Activated CD4-positive, alpha-beta T cell treated with anti-CD3 and anti-CD28 coated beads for 24 hours (primary cell): ENCODE measurements around the gene DMC1.

ENCODE experiments used
- DNase-seq, 2 donors: peaks; one replicate each; pipeline ENCODE4 v3.0.0-alpha.2; 2020; ENCODE audit warnings: low read depth in 2 of 2

The DMC1 gene

DNA sequence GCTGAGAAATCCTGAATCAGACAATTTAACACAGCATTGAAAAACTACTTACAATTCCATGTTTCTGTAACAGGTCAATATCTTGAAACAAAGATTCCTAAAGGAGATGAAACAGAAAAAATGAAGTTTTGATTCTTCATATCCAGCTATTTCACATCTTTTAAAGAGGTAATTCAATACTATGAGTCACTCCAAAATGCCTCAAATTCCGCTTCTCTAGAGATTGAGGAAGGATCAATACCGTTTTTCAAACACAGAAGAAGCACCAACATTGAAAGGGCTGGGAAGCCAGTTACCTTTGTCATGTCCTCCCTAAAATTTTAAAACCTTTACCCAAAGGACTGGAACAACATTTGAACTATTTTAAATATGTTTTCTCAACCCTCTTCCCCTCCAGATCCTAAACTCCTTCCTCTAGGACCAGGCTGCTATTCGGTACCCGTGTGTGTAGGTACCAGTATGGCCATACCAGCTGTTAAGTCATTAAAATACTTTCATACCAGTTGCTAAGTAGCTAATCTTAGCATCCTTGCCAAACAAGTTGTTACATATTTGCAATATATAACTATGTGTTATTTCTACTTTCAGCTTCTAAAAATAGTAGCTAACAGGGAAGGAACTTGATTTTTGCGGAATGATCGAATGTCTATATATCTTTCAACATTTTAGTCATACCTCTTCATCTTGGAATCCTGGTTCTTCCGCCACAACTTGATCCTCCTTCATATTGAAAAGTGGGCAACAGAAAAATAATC, 2.3 kb downstream of the DMC1 start:
- no peak for DNase-seq

- DNase-seq = no peak
These were observed 3.1 kb downstream of the DMC1 start for GRCh38 chr22:38566726-38567504.

- no peak for DNase-seq
These were observed 4.5 kb downstream of the DMC1 start for GRCh38 chr22:38565441-38565840.

DNA sequence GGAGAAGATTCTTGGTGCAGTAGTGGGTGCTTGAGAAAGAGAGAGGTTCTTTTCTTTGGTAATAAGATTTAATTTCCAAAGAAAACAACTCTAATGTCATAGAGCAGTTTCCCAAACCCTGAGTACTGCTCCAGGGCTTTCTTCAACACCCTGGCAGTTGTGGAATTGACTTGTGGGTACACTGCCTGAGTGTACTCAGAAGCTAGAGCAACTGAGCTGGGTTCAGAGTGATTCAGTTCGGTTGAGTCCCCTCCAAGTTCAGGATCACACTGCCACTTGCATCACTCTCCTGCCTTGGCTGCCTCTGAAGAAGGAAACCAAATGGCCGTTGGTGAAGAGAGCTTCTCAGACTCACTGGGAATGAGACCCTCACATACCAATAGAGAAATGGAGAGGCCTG, 5.3 kb downstream of the DMC1 start:
- no peak for DNase-seq

GRCh38 chr22:38554281-38554680, 15.7 kb downstream of the DMC1 start:
- DNase-seq = no peak

GRCh38 chr22:38549101-38549894, 20.7 kb downstream of the DMC1 start:
- no peak for DNase-seq

DNA sequence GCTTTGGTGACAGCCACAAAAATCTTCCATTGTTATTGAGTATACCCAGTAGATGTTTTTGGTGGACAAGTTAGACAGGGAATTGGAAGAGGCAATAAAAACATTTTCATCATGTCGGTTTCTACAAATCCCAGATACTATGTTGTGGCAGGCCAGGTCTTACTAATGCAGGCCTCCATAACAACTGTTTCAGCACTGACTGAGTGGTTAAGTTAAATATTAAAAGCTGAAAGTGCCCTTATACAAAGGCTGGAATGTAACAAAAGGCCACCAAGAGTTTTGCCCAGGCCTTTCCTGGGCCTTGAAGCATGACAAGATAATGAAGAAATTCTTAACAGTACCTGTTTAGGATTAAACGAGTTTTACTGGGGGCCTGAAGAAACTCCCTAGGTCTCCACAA, 29.3 kb downstream of the DMC1 start:
- DNase-seq = no peak

GRCh38 chr22:38531251-38531938, 38.6 kb downstream of the DMC1 start:
- no peak for DNase-seq

DNA sequence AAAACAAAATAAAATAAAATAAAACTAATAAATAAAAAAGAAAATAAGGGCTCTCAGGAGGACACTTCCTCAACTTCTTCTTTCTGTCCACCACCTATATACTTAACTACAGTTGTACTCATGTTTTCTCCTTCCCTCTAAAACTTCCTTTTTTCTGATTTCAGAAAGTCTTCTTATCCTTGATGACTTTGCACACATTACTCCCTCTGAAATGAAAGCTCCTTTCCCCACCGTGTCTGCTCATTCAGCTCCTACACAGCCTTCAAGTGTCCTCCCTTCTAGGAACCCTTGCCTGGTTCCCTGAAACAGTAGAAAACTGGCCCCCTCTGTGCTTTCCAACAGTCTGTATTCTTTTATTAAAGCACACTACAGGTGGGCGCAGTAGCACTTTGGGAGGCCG, 45.6 kb downstream of the DMC1 start:
- no peak for DNase-seq

- no peak for DNase-seq
These were observed 46.5 kb downstream of the DMC1 start for GRCh38 chr22:38523479-38523878.

- no peak for DNase-seq
These were observed 47.0 kb downstream of the DMC1 start for GRCh38 chr22:38523029-38523428.

DNA sequence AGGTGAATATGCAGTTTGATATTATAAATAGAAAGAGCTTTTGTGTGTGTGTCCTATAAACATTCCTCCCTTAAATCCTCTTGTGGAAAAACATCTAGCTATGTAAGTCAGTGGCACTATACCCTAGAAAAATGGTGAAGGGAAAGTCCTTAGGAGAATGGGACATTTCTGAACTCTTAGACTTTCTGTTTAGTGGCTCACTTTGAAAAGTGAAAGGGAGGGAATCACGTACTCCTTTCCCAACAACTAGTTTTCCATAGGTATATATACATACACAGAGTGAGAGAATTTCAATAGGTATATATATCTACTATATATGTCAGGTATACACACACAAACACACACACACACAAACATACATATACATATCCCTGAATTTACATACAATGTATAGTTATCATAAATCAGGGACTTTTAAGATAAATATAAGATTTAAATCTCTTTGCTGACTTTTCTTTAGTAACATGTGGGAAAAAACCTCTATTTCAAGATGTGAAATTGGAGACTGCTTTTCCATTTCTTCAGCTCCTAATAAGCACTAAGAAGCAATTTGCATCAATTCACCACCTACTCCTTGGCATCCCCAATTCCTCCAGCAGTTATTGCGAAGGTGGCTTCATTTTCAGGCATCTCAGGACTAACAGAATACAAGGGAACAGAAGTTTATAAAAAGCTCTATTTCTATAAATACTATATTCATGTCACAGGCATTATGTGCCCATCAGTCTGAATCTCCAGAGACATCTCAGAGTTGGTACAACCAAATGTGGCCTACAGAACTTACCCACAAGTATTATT, 50.3 kb downstream of the DMC1 start:
- no peak for DNase-seq

DNA sequence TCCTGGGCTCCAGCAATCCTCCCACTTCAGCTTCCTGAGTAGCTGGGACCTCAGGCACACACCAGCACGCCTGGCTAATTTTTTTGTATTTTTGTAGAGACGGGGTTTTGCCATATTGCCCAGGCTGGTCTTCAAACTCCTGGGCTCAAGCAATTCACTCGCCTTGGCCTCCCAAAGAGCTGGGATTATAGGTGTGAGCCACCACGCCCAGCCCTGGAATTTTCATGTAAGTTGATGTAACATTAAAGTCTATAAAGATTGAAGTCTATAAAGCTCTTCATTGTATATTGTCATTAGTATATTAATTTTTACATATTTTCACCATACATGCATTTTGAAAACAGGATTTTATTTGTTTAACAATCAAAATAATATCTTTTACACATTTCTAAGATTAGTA, 51.4 kb downstream of the DMC1 start:
- DNase-seq = no peak

DNA sequence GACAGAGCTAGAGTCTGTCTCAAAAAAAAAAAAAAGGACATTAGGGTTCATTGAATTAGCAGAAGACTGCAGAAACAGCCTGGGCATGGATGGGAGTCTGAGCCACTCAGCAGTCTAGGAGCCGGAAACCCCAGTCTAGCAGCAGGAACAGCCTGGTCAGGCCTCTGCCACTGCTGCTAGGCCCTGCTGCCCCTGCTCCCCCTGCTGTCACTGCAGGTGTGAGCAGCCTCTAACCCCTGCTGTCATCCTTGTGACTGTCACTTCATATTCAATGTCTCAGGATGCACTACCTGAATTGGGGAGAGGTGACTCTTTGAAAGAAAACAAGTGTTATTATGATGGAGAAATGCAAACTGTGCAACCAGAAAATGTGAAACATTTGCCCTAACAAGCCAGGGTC, 56.9 kb downstream of the DMC1 start:
- peak in 1 of 2 donors; percentile 7 for DNase-seq

DNA sequence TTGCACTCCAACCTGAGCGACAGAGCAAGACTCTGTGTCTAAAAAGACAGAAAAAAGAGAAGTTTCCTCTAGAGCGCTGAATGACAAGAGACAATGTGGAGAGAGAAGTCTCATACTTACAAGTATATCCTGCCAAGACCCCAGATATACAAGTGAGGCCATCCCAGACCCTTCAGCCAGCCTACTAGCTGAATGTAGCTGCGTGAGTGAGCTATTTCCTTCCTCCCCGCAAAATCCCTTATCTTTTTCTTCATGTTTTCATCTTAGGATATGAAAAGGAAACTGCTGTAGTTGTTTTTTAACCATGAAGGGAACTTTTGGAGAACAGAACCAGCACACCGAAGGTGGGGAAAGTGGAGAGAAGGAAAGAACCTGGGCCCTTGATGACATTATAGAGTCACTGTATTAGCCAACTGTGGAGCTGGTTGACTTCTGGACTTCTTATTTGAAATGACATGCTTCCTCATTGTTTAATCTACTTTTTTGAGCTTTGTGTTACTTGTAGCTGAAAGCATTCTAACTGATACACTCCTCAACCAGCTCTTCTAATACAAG, 59.5 kb downstream of the DMC1 start:
- DNase-seq = no peak

DNA sequence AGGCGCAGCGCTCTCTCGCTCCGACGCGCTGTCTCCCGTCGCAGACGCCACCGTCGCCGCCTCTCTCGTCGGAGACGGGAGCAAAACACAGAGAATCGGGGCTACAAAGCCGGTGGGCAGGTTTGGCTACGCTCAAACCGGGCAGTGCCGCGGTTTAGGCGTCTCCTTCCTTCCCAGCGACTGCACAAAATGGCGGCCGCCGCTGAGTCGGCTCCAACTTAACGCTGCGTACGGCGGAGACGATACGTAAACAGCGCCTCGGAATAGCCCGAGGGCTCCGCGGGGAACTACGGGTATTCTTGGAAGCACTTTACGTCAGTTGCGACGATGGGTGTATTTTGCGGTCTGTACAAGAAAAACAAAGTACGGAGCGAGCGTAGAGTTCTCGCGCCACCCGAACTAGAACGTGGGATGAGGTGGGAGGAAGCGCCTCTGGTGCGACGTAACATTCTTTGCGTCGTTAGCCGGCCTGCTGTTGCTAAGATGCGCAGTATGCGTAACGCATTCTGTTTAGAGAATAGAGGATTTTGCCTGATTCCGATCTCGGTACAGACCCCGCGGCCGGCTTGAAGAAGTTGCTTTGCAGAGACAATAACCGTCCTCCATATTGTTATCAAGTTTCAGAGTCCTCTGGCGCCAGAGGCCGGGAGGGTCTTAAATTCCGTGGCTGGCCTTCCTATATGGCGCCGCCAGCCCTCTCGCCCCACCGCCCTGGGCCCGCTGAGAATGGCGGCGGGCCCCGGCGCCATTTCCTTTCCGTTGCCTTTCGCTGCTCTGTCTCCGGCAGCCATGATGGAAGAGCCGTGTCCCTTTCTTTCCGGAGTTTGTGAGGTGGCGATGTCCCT, 63.6 kb downstream of the DMC1 start, which contains the start of gene DDX17:
TSS of gene DDX17 (minus strand) at position 194 of the 845 bp plus-strand sequence.
- DNase-seq = peak; percentile 88

- DNase-seq = peak; percentile 38 to 41
These were observed 64.4 kb downstream of the DMC1 start for GRCh38 chr22:38505541-38506117.

GRCh38 chr22:38504731-38505540, 65.0 kb downstream of the DMC1 start:
- peak; percentile 36 to 49 for DNase-seq
